GM12892 (cell line): ENCODE results near the gene GP1BB.
A peak's percentile ranks its signal among the peaks of the same experiment; 100 is the strongest.

ENCODE experiments used
- DNase-seq: peaks from one replicate; pipeline ENCODE4 v3.0.0; 2011; ENCODE audit not compliant: insufficient read length
- FAIRE-seq: peaks from 2 replicates; lab custom pipeline; 2011; peaks lifted over from hg19 to GRCh38; lab: Jason Lieb, UNC
- POLR2A ChIP-seq: IDR thresholded peaks from 2 replicates; pipeline ENCODE4 v1.6.1; 2011; ENCODE audit warnings: low read depth, low read length, control low read depth
- POLR2AphosphoS5 ChIP-seq: IDR thresholded peaks from 2 replicates; pipeline ENCODE4 v1.6.1; 2011; ENCODE audit warnings: low read depth, low read length, control low read depth
- TAF1 ChIP-seq: IDR thresholded peaks from 2 replicates; pipeline ENCODE4 v1.6.1; 2011; ENCODE audit warnings: low read depth, mild to moderate bottlenecking, control low read depth, low read length, borderline replicate concordance

The GP1BB gene

DNA sequence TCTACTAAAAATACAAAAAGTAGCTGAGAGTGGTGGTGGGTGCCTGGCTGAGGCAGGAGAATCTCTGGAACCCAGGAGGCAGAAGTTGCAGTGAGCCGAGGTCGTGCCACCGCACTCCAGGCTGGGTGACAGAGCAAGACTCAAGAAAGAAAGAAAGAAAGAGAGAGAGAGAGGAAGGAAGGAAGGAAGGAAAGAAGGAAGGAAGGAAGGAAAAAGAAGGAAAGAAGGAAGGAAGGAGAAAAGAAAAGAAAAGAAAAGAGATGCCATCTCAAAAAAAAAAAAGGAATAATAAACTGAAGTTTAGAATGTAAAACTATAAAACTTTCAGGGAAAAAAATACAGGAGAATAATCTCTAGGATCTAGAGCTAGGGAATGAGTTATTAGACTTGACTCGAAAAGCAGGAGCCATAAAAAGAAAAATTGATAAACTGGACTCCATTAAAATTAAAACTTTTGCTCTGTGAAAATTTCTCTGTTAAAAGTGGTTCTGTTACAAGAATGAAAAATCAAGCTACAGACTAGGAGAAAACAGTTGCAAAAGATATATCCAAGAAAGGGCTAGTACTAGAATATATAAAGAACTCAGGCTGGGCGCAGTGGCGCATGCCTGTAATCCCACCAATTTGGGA is 22.4 kb upstream of the GP1BB start:
- DNase-seq (no peak), FAIRE-seq (no peak)
- TF ChIP-seq POLR2A (no peak), POLR2AphosphoS5 (no peak), TAF1 (no peak)

DNA sequence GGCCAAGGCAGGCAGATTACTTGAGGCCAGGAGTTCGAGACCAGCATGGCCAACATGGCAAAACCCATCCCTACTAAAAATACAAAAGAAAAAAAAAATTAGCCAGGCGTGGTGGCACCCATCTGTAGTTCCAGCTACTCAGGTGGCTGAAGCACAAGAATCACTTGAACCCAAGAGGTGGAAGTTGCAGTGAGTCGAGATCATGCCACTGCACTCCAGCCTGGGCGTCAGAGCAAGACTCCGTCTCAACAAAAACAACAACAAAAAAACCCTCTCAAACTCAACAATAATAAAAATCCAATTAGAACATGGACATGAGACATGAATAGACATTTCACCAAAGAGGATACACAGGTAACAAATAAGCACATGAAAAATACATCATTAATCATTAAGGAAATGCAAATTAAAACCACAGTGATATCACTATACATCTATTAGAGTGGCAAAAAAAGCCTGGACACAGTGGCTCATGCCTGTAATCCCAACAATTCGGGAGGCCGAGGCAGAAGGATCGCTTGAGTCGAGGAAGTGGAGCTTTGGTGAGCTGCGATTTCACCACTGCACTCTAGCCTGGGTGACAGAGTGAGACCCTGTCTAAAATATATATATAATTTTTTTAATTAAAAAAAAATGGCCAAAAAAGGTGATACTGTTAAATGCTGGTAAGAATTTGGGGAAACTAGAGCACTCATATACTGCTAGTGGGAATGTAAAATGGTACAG is 21.8 kb upstream of the GP1BB start:
- FAIRE-seq (no peak), DNase-seq (no peak)
- TF ChIP-seq TAF1, result no peak
- no peak for TF ChIP-seq POLR2A
- no peak for TF ChIP-seq POLR2AphosphoS5

DNA sequence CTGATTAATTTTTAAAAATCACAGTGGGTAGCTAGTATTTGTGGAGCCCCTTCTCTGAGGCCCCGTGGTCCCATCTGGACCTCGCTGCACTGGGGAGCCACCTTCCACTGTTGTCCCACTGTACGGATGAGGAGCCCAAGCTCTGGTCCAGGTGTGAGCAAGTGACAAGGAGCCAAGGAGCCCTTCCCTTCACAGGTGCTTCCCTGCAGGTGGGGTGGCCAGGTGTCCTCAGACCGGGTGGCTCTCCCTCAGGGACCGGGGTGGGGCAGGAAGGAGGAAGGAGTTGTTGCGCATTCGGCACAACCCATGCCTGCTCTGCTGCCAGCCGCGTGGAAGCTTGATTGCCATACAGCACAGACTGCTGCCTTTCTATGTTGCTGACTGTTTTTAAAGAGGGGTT is 19.5 kb upstream of the GP1BB start:
- DNase-seq (no peak), FAIRE-seq (no peak)
- no peak for TF ChIP-seq POLR2AphosphoS5
- no peak for TF ChIP-seq TAF1
- TF ChIP-seq POLR2A, result no peak

DNA sequence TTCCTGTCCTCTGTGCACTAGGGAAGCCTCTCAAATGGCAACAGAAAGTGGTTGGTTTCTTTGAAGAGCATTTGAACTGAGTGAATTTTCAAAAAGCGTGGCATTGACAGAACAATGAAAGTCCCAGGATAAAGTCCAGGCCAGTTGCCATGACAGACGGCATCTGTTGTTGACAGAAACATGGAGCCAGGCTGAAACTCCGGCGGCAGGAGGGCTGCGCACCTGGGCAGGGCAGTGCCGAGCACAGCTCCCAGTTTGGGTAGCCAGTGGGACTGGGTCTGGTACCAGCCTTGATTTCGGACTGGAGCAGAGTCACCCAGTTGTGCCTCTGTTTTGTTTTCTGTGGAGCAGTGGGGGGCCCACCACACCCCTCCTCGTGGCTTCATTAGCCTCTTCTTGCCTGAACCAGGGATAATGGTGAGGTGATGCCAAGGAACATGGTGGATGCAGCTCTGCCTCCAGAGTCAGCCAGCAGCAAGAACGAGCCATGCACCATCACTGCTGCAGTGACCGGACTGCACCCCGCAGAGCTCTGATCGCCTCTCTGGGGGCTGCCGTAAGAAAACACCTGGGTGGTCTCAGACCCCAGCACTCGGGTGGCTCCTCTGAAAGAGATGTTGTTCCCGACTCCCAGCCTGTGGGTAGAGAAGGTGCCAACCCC is 18.9 kb upstream of the GP1BB start:
- no peak for DNase-seq
- no peak for FAIRE-seq
- TF ChIP-seq POLR2AphosphoS5 (no peak), POLR2A (no peak), TAF1 (no peak)

DNA sequence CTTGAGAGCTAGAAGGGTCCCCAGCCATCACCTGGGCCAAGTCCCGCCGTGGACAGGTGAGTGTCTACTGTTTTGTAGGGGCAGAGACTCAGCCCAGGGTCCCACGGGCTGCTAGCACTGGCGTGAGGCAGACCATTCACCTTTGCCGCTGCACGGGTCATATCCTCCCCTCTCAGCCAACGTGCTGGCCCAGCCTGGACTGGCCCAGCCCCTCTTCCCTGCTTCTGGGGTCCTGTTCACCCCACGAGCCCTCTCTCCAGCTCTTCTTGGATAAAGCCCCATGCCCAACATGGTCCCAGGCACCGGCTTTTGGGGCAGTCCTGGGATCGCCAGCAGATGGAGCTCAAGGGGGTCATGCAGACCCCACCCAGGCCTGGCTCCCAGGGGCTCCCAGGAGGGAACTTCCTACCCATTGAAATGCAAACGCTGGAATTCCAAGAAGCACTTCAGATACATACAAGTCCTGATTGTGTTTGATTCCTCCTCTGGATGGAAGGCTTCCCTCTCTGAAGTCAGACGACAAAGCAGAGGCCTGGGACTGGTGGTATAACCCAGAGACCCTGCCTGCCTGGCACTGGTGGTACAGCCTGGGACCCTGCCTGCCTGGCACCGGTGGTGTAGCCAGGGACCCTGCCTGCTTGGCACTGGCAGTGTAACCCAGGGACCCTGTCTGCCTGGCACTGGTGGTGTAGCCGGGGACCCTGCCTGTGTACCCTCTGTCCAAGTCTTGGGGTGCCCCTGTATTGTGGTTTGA is 18.0 kb upstream of the GP1BB start:
- no peak for FAIRE-seq
- DNase-seq, result no peak
- no peak for TF ChIP-seq TAF1
- TF ChIP-seq POLR2A, result no peak
- TF ChIP-seq POLR2AphosphoS5, result no peak

DNA sequence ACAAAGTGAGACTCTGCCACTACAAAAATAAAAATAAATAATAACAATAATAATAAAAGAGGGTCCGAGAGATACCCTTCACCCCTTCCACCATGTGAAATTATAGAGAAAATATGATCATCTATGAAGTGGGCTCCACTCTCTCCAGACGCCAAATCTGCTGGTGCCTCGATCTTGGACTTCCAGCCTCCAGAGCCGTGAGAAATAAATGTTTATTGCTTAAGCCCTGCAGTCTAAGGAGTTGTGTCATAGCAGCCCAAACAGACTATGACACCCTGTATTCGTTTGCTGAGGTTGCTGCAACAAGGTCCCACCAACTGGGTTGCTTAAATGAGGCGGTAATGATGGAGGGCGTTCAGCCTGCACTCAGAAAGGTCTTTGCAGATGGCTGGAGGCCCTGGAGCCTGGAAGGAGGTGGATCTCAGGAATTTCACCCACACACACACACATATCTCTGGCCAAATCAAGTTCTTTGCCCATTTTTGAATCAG is 16.6 kb upstream of the GP1BB start:
- DNase-seq, result no peak
- FAIRE-seq, result no peak
- TF ChIP-seq TAF1 (no peak), POLR2A (no peak), POLR2AphosphoS5 (no peak)

DNA sequence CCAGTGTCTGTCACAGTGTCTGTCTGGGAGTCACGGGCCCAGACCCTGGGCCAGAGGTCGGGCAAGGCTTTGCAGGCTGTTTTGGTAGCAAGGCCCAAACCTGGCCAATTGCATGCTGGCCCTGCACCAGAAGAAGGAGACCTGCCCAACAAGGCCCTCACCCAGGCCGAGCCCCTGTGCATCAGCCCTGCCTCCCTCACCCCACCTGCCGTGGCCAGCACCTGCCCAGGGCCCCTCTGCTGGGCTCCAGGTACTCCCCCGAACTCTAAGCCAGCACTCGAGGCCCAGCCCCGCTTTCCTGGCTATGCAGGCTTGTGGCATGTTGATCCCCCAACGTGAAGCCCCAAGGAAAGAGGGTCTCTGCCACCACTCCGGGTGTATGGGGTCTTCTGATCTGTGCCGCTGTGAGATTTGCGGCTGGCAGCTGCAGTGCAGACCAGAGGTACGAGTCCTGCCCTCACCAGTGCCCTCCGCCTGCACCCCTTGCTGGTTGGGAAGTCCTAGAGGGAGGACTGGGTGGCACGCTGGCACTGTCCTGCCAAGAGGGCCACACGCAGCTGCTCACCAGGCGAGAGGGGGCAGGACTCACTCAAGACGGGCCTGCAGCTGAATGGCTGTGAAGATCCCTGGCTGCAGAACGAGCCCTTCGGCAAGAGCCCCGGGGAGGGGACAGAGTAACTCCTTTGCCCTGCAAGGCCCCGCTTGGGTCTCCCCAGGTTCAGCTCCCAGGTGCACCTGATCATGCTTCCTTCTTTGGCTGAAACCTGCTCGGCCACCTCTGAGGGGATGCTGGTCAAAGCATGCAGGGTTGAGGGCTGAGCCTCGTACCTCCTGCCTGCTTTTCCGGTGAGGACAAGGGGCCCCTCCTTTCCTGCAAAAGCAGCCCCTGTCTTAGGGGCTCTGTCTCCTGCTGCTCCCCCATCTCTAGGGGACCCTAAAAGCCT is 15.7 kb upstream of the GP1BB start:
- DNase-seq, result peak; percentile 18
- no peak for FAIRE-seq

DNA sequence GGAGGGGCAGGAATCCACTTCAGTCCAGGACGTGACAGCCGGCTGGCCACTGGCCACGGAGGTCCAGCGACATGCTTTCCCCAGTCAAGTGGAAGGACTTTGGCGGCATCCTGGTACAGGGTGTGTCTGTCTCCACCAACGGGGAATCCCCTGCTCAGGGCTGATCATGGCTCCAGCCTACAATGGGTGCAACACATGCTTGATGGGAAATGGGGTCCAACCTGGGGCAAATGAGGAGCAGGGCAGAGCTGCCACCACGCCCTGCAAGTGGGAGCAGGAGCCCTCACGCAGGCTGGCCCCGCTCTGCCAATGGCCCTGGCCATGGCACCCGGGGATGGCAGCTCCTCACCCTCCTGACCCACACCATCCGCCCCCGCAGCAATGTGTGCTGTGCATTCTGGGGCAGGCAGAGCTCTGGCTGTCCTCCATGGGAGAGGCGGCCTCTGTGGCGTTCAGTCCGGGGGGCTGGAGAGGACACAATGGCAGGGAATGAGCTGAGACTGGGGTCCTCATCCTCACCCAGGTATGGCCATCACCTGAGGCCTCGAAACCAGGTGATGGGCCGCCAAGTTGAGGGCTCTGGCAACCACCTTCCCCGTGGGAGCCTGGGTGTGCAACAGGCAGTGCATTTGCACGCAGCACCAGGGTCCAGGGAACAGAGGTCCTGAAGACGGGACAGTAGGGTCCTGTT is 14.9 kb upstream of the GP1BB start:
- no peak for DNase-seq
- FAIRE-seq, result no peak
- no peak for TF ChIP-seq TAF1
- TF ChIP-seq POLR2A, result no peak
- no peak for TF ChIP-seq POLR2AphosphoS5

More for the DNA sequence above, 15.7 kb upstream of the GP1BB start:
- TF ChIP-seq POLR2A (no peak), TAF1 (no peak), POLR2AphosphoS5 (no peak)

DNA sequence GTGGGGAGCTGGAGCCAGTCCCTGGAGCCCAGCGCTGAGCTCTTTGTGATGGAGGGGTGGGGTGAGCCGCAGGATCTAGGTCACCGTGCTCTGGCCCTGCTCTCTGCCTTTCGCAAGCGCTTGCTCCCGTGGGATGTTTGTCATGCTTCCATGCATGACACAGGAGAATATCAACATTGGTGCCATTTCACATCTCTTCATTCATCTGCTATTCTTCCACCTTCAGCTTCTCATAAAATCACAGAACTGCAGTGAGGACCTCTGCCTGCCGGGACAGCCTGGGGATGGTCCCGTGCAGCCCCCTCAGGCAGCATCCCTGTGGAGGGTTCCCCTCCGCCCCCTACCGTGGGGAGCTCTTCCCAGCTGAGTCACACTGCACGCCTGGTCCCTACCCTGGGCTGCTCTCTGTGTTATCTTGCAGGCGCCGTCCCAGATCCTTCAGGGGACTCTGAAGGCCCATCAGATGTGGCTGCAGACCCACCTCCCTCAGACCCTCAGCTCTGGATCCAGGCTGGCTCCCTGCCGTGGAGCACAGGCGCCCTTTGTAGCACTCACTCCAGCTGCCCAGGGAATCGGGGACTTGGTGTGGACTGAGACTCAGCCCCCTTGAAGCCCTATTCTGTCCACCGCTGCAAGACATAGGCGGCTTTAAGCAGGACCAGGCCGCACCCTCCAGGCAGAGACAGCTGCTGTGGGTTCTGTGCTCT is 14.1 kb upstream of the GP1BB start:
- no peak for DNase-seq
- TF ChIP-seq POLR2A (no peak), TAF1 (no peak), POLR2AphosphoS5 (no peak)
- FAIRE-seq, result no peak
